ENCODE results near the gene DSC2. TPM values are rescaled to one million over a fixed set of nuclear protein-coding genes. Genes with fewer than 3 reads are reported as not detected.

DSC2 gene
- total RNA-seq, 1 experiment from 2014 or later, result 0.04 TPM

- TF ChIP-seq EZH2 (IDR thresholded peaks at IDR 0.05; ENCODE audit: borderline replicate concordance, low read depth, low read length, poor library complexity, severe bottlenecking), result no peak
- no peak for TF ChIP-seq CTCF (conservative IDR thresholded peaks at IDR 0.05; ENCODE audit: low read depth, low read length)
- no peak for DNase-seq (ENCODE audit: low spot score)
- no TSS peak for BruUV-seq (replicated peaks)
- no peaks in the 10 kb centered on the region for H3K27me3 ChIP-seq (replicated peaks; ENCODE audit: insufficient read depth, low read depth, low read length, poor library complexity)
- intact Hi-C loops (cut with micrococcal nuclease; ENCODE audit: unreplicated experiment), result no loop called here
- no peaks in the 10 kb centered on the region for H3K36me3 ChIP-seq (ENCODE audit: insufficient read depth, low read length, poor library complexity, severe bottlenecking)
- H3K4me1 ChIP-seq (ENCODE audit: insufficient read depth, low read length, poor library complexity, severe bottlenecking), result no peaks in the 10 kb centered on the region
- H3K9me3 ChIP-seq (ENCODE audit: low read depth, low read length, poor library complexity, severe bottlenecking), result no peaks in the 10 kb centered on the region
- no peak overlapping the region for H3K27ac ChIP-seq (ENCODE audit: low read depth, low read length, poor library complexity, severe bottlenecking)
- ChIA-PET POLR2A (ENCODE audit: low non-redundant PET) (no interaction called here), CTCF (no interaction called here)
- H3K4me3 ChIP-seq (ENCODE audit: low read depth, low read length, poor library complexity, severe bottlenecking), result no peak overlapping the region
Observed at GRCh38 chr18:31064130-31064529, 38.1 kb downstream of the DSC2 start.

GRCh38 chr18:31061945-31062344 lies 40.3 kb downstream of the DSC2 start:
- intact Hi-C loops (cut with micrococcal nuclease; ENCODE audit: unreplicated experiment), result no loop called here
- Histone ChIP-seq H3K4me1 (ENCODE audit: insufficient read depth, low read length, poor library complexity, severe bottlenecking) (no peaks in the 10 kb centered on the region), H3K4me3 (ENCODE audit: low read depth, low read length, poor library complexity, severe bottlenecking) (no peak overlapping the region), H3K36me3 (ENCODE audit: insufficient read depth, low read length, poor library complexity, severe bottlenecking) (no peaks in the 10 kb centered on the region), H3K9me3 (ENCODE audit: low read depth, low read length, poor library complexity, severe bottlenecking) (no peaks in the 10 kb centered on the region), H3K27ac (ENCODE audit: low read depth, low read length, poor library complexity, severe bottlenecking) (no peak overlapping the region), H3K27me3 (replicated peaks; ENCODE audit: insufficient read depth, low read depth, low read length, poor library complexity) (no peaks in the 10 kb centered on the region)
- ChIA-PET CTCF (no interaction called here), POLR2A (ENCODE audit: low non-redundant PET) (no interaction called here)
- no peak for TF ChIP-seq EZH2 (IDR thresholded peaks at IDR 0.05; ENCODE audit: borderline replicate concordance, low read depth, low read length, poor library complexity, severe bottlenecking)
- TF ChIP-seq CTCF (conservative IDR thresholded peaks at IDR 0.05; ENCODE audit: low read depth, low read length), result no peak
- no TSS peak for BruUV-seq (replicated peaks)
- DNase-seq (ENCODE audit: low spot score), result no peak

DNA sequence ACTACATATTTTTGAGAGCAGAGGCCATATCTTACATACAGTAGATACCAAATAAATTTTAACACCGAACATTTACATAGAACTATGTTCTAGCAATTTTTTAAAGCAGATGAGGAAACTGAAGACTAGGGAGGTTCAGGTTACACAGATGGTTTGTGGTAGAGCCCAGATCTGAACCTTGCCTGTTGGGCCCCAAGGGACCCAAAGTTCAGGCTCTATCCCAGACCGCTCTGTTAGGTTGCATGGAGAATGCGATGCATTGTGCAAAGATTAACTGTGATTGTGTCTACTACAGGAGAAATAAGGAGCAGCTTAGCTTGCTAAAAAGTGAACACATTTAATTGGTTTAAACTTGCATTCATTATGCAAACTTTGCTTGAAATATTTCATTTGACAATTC lies 43.3 kb downstream of the DSC2 start:
- Histone ChIP-seq H3K36me3 (ENCODE audit: insufficient read depth, low read length, poor library complexity, severe bottlenecking) (no peaks in the 10 kb centered on the region), H3K4me1 (ENCODE audit: insufficient read depth, low read length, poor library complexity, severe bottlenecking) (no peaks in the 10 kb centered on the region), H3K27me3 (replicated peaks; ENCODE audit: insufficient read depth, low read depth, low read length, poor library complexity) (no peaks in the 10 kb centered on the region), H3K9me3 (ENCODE audit: low read depth, low read length, poor library complexity, severe bottlenecking) (no peaks in the 10 kb centered on the region), H3K27ac (ENCODE audit: low read depth, low read length, poor library complexity, severe bottlenecking) (no peak overlapping the region), H3K4me3 (ENCODE audit: low read depth, low read length, poor library complexity, severe bottlenecking) (no peak overlapping the region)
- intact Hi-C loops (cut with micrococcal nuclease; ENCODE audit: unreplicated experiment), result no loop called here
- TF ChIP-seq CTCF (conservative IDR thresholded peaks at IDR 0.05; ENCODE audit: low read depth, low read length), result no peak
- TF ChIP-seq EZH2 (IDR thresholded peaks at IDR 0.05; ENCODE audit: borderline replicate concordance, low read depth, low read length, poor library complexity, severe bottlenecking), result no peak
- no TSS peak for BruUV-seq (replicated peaks)
- no peak for DNase-seq (ENCODE audit: low spot score)
- ChIA-PET POLR2A (ENCODE audit: low non-redundant PET) (no interaction called here), CTCF (no interaction called here)
